ENCODE measurements around the gene CLOCK.

DNA sequence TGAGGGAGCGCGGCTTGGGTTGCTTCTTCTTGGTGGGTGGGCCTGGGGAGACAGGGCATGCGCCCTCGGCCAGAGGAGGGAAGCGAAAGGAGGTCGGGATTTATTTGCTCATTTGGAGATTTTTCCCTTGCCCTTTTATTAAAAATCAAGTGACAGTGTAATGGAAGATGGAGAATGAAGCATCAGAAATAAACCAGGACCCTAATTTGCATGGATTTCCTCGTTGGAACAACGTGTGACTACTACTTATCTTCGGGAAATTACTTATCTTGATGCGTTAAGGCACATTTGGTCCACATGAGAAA is 709 bp upstream of the CLOCK start:
- TF ChIP-seq CEBPB (IDR thresholded peaks at IDR 0.05) (no peak), POLR2A (IDR thresholded peaks at IDR 0.05; ENCODE audit: low read length) (no peak), GATA3 (IDR thresholded peaks at IDR 0.05; ENCODE audit: borderline replicate concordance) (no peak), RNF2 (IDR thresholded peaks at IDR 0.05; ENCODE audit: borderline replicate concordance, low read depth) (no peak), BHLHE40 (IDR thresholded peaks at IDR 0.05; ENCODE audit: low read depth, low read length) (no peak), KDM5A (IDR thresholded peaks at IDR 0.05) (no peak)
- TF ChIP-seq, protein P1, sequence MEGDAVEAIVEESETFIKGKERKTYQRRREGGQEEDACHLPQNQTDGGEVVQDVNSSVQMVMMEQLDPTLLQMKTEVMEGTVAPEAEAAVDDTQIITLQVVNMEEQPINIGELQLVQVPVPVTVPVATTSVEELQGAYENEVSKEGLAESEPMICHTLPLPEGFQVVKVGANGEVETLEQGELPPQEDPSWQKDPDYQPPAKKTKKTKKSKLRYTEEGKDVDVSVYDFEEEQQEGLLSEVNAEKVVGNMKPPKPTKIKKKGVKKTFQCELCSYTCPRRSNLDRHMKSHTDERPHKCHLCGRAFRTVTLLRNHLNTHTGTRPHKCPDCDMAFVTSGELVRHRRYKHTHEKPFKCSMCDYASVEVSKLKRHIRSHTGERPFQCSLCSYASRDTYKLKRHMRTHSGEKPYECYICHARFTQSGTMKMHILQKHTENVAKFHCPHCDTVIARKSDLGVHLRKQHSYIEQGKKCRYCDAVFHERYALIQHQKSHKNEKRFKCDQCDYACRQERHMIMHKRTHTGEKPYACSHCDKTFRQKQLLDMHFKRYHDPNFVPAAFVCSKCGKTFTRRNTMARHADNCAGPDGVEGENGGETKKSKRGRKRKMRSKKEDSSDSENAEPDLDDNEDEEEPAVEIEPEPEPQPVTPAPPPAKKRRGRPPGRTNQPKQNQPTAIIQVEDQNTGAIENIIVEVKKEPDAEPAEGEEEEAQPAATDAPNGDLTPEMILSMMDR (IDR thresholded peaks at IDR 0.05), result no peak
- TF ChIP-seq, protein P2, sequence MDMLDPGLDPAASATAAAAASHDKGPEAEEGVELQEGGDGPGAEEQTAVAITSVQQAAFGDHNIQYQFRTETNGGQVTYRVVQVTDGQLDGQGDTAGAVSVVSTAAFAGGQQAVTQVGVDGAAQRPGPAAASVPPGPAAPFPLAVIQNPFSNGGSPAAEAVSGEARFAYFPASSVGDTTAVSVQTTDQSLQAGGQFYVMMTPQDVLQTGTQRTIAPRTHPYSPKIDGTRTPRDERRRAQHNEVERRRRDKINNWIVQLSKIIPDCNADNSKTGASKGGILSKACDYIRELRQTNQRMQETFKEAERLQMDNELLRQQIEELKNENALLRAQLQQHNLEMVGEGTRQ (IDR thresholded peaks at IDR 0.05), result no peak
